DOHH2 (cell line): ENCODE results near the gene KRTAP10-2.

ENCODE experiments used
- H3F3A ChIP-seq: fragments of 200-600 bp; sonication (generic), shearing (Covaris generic); 2 replicates; pipeline ENCODE4 v1.6.0; 2016; ENCODE audit warnings: antibody characterized with exemption, mild to moderate bottlenecking; ENCODE audit not compliant: control insufficient read depth, insufficient read depth
- H3K27ac ChIP-seq: fragments of 200-600 bp; sonication (generic); 2 replicates; pipeline ENCODE4 v1.5.1; 2014; ENCODE audit warnings: low read depth, mild to moderate bottlenecking, low read length, moderate library complexity
- H3K27me3 ChIP-seq: fragments of 200-600 bp; sonication (generic); 2 replicates; pipeline ENCODE4 v1.6.1; 2014; ENCODE audit warnings: mild to moderate bottlenecking, low read length, mixed read lengths; ENCODE audit not compliant: control insufficient read depth
- H3K36me3 ChIP-seq: fragments of 200-600 bp; sonication (generic); 2 replicates; pipeline ENCODE4 v1.6.1; 2014; ENCODE audit warnings: mild to moderate bottlenecking, low read length, moderate library complexity, mixed read lengths; ENCODE audit not compliant: control insufficient read depth
- H3K4me1 ChIP-seq: fragments of 200-600 bp; sonication (generic); 2 replicates; pipeline ENCODE4 v1.6.1; 2014; ENCODE audit warnings: mild to moderate bottlenecking, low read length, mixed read lengths; ENCODE audit not compliant: control insufficient read depth
- H3K4me2 ChIP-seq: fragments of 200-600 bp; sonication (generic); 2 replicates; pipeline ENCODE4 v1.6.0; 2014; ENCODE audit warnings: mild to moderate bottlenecking, low read length, moderate library complexity
- H3K4me3 ChIP-seq: fragments of 200-600 bp; sonication (generic); 2 replicates; pipeline ENCODE4 v1.5.1; 2014; ENCODE audit warnings: mild to moderate bottlenecking, low read length, mixed read lengths
- H3K79me2 ChIP-seq: fragments of 200-600 bp; sonication (generic); 2 replicates; pipeline ENCODE4 v1.6.1; 2014; ENCODE audit warnings: mild to moderate bottlenecking, low read length, mixed read lengths; ENCODE audit not compliant: control insufficient read depth
- H3K9me2 ChIP-seq: fragments of 200-600 bp; sonication (generic); replicated peaks from 2 replicates; pipeline ENCODE4 v1.6.1; 2014; ENCODE audit warnings: mild to moderate bottlenecking, low read length, mixed read lengths; ENCODE audit not compliant: control insufficient read depth
- H3K9me3 ChIP-seq: fragments of 200-600 bp; sonication (generic); 2 replicates; pipeline ENCODE4 v1.6.1; 2014; ENCODE audit warnings: antibody characterized with exemption, low read length, mixed read lengths; ENCODE audit not compliant: control insufficient read depth, insufficient read depth
- H4K20me1 ChIP-seq: fragments of 200-600 bp; sonication (generic); 2 replicates; pipeline ENCODE4 v1.6.0; 2014; ENCODE audit warnings: low read depth, mild to moderate bottlenecking, antibody characterized with exemption, low read length, moderate library complexity; ENCODE audit not compliant: control insufficient read depth, insufficient read depth
- EZH2phosphoT487 ChIP-seq: fragments of 200-600 bp; sonication (generic); IDR thresholded peaks from 2 replicates; pipeline ENCODE4 v1.6.1; 2017; ENCODE audit warnings: borderline replicate concordance, mild to moderate bottlenecking, antibody characterized with exemption, low read length, moderate library complexity, mixed read lengths
- TF ChIP-seq, protein P1 (sequence below): fragments of 200-600 bp; sonication (generic); IDR thresholded peaks from one replicate; pipeline ENCODE4 v1.5.1; 2014; ENCODE audit warnings: antibody characterized with exemption, mild to moderate bottlenecking, low read depth, low read length; ENCODE audit not compliant: poor library complexity, severe bottlenecking

KRTAP10-2 gene

GRCh38 chr21:44569861-44570517, 18.7 kb upstream of the KRTAP10-2 start:
- Histone ChIP-seq H3K27ac (no peak overlapping the region), H3K4me3 (no peak overlapping the region), H4K20me1 (no peaks in the 10 kb centered on the region), H3K9me3 (no peaks in the 10 kb centered on the region), H3K4me2 (no peak overlapping the region), H3K79me2 (no peaks in the 10 kb centered on the region), H3K36me3 (no peaks in the 10 kb centered on the region), H3K4me1 (no peaks in the 10 kb centered on the region), H3K27me3 (no peaks in the 10 kb centered on the region), H3F3A (no peaks in the 10 kb centered on the region), H3K9me2 (no peaks in the 10 kb centered on the region)
- TF ChIP-seq, protein P1, sequence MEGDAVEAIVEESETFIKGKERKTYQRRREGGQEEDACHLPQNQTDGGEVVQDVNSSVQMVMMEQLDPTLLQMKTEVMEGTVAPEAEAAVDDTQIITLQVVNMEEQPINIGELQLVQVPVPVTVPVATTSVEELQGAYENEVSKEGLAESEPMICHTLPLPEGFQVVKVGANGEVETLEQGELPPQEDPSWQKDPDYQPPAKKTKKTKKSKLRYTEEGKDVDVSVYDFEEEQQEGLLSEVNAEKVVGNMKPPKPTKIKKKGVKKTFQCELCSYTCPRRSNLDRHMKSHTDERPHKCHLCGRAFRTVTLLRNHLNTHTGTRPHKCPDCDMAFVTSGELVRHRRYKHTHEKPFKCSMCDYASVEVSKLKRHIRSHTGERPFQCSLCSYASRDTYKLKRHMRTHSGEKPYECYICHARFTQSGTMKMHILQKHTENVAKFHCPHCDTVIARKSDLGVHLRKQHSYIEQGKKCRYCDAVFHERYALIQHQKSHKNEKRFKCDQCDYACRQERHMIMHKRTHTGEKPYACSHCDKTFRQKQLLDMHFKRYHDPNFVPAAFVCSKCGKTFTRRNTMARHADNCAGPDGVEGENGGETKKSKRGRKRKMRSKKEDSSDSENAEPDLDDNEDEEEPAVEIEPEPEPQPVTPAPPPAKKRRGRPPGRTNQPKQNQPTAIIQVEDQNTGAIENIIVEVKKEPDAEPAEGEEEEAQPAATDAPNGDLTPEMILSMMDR = no peak
- TF ChIP-seq EZH2phosphoT487 = no peak

GRCh38 chr21:44568667-44569556, 17.6 kb upstream of the KRTAP10-2 start:
- H3K36me3 ChIP-seq = no peaks in the 10 kb centered on the region
- no peaks in the 10 kb centered on the region for H3K4me1 ChIP-seq
- H3K27ac ChIP-seq = no peak overlapping the region
- H3K9me2 ChIP-seq = no peaks in the 10 kb centered on the region
- no peaks in the 10 kb centered on the region for H3F3A ChIP-seq
- H4K20me1 ChIP-seq = no peaks in the 10 kb centered on the region
- no peaks in the 10 kb centered on the region for H3K9me3 ChIP-seq
- no peak overlapping the region for H3K4me3 ChIP-seq
- H3K27me3 ChIP-seq = no peaks in the 10 kb centered on the region
- no peak overlapping the region for H3K4me2 ChIP-seq
- no peaks in the 10 kb centered on the region for H3K79me2 ChIP-seq
- no peak for TF ChIP-seq EZH2phosphoT487
- TF ChIP-seq, protein P1 = no peak

DNA sequence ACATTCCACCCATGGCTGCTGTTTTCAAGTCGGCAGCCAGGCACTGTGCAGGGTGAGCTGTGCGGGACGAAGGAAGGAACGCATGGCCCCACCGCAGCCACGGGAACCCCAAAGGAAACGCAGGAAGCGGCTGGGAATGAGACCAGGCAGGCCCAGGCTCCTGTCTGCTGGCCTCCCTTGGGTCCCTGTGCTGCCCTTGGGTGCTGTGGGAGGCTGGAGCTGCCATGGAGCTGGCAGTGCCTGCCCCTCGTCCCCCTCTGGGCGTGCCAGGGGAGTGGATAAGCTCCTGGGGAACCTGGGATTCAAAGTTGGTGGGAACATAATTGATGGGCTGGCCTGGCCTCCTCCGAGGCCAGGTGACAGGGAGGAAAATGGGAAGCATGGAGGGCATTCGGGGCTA, 17.0 kb upstream of the KRTAP10-2 start:
- Histone ChIP-seq H3K9me3 (no peaks in the 10 kb centered on the region), H3K36me3 (no peaks in the 10 kb centered on the region), H3K9me2 (no peaks in the 10 kb centered on the region), H3K27me3 (no peaks in the 10 kb centered on the region), H3K4me3 (no peak overlapping the region), H3F3A (no peaks in the 10 kb centered on the region), H4K20me1 (no peaks in the 10 kb centered on the region), H3K4me1 (no peaks in the 10 kb centered on the region), H3K4me2 (no peak overlapping the region), H3K27ac (no peak overlapping the region), H3K79me2 (no peaks in the 10 kb centered on the region)
- TF ChIP-seq, protein P1 = no peak
- TF ChIP-seq EZH2phosphoT487 = no peak
